ENCODE data around the gene USP40. TPM values are rescaled to one million over a fixed set of nuclear protein-coding genes. Genes with fewer than 3 reads are reported as not detected.
"Not testable (repeated sequence)": the region's sequence is repeated elsewhere in the genome, so short reads cannot be mapped to it uniquely, and the experiment has no call there.

USP40 gene, protein sequence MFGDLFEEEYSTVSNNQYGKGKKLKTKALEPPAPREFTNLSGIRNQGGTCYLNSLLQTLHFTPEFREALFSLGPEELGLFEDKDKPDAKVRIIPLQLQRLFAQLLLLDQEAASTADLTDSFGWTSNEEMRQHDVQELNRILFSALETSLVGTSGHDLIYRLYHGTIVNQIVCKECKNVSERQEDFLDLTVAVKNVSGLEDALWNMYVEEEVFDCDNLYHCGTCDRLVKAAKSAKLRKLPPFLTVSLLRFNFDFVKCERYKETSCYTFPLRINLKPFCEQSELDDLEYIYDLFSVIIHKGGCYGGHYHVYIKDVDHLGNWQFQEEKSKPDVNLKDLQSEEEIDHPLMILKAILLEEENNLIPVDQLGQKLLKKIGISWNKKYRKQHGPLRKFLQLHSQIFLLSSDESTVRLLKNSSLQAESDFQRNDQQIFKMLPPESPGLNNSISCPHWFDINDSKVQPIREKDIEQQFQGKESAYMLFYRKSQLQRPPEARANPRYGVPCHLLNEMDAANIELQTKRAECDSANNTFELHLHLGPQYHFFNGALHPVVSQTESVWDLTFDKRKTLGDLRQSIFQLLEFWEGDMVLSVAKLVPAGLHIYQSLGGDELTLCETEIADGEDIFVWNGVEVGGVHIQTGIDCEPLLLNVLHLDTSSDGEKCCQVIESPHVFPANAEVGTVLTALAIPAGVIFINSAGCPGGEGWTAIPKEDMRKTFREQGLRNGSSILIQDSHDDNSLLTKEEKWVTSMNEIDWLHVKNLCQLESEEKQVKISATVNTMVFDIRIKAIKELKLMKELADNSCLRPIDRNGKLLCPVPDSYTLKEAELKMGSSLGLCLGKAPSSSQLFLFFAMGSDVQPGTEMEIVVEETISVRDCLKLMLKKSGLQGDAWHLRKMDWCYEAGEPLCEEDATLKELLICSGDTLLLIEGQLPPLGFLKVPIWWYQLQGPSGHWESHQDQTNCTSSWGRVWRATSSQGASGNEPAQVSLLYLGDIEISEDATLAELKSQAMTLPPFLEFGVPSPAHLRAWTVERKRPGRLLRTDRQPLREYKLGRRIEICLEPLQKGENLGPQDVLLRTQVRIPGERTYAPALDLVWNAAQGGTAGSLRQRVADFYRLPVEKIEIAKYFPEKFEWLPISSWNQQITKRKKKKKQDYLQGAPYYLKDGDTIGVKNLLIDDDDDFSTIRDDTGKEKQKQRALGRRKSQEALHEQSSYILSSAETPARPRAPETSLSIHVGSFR
- total RNA-seq, result 10 to 100 TPM; 11.5 to 13.9 TPM

DNA sequence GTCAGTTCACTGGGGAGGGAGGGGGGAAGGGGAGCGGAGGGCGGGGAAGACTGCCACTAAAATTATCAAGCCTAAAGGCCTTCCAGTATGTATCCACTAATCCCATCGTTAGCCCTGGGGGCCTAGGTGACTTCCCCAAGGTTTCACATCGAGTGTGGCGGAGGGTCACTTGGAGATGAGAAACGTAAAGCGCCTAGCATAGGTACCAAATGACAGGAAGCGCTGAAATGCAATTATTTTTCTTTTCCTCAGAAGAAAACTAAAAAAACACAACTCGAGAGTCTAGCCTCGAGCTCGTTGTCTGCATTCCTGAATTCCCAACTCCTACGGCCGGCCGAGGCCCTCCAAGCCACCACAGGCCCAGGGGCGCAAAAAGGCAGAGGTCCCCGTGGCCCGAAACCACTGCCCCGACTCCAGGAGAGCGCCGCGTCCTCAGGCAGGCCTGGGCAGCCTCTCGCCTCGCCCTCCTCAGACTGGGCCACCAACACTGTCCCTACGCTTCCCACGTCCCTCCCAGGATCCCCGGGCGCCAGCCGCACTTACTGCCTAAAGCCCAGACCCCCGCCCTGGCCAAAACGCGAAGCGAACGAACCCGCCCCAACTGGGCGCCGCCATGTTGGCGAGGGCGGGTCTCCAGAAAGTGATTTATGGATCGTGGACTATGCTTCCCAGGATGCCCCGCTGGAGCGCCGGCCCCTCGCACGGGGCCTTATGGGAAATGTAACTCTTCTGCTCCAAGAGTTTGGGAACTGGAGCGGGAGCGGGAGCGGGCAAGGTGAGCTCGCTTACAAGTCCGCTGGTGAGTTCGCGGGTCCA lies at the start of gene USP40:
Gene USP40, minus strand, starts transcription at position 642 of the 816 bp plus-strand sequence. CDS start 1,228 bp downstream, outside the sequence.
- H3K36me3 Mint-ChIP-seq, result peaks cover 5% of the 10 kb centered on the region
- peaks cover 9% of the 10 kb centered on the region for H3K4me1 Mint-ChIP-seq
- no peaks in the 10 kb centered on the region for H3K9me3 Mint-ChIP-seq
- ATAC-seq (ENCODE audit: low read depth) (peak; percentile 84), DNase-seq (peak; percentile 70)
- peak within 1 kb of the TSS; percentile 97 for H3K4me3 Mint-ChIP-seq
- H3K27ac Mint-ChIP-seq, result peak within 1 kb of the TSS; percentile 97
- peaks cover 13% of the 10 kb centered on the region for H3K27me3 Mint-ChIP-seq
- POLR2A ChIA-PET, result interaction anchor here (0.7 to 1.1 kb wide), 4 partner anchors 9 to 1016 kb away, joined by 3 to 7 read pairs (median 3); partner anchors contain the start of genes EIF4E2 and TIGD1

DNA sequence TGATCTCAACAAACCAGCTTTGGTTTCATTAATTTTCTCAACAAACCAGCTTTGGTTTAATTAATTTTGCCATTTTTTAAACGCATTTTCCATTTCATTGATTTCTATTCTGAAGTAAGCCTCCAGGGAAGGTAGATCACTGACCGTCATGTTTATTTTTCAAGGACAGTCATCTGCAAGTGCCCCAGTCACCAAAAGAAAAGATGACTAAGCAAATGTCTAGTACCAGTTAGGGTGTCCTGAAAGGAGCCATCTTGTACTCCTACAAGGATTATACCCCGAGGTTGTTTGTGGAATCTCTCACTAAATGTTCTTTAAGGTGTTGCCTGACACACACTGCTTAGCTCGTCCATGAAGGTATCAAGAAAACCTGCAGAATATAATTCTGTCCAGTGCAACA lies 44.7 kb upstream of the USP40 start:
- peaks cover 3% of the 10 kb centered on the region for H3K36me3 Mint-ChIP-seq
- peaks cover 10% of the 10 kb centered on the region for H3K9me3 Mint-ChIP-seq
- DNase-seq (no peak), ATAC-seq (ENCODE audit: low read depth) (no peak)
- POLR2A ChIA-PET, result no interaction called here
- H3K4me3 Mint-ChIP-seq, result no peak overlapping the region
- H3K4me1 Mint-ChIP-seq, result no peaks in the 10 kb centered on the region
- H3K27me3 Mint-ChIP-seq, result peaks cover 19% of the 10 kb centered on the region
- no peak overlapping the region for H3K27ac Mint-ChIP-seq

DNA sequence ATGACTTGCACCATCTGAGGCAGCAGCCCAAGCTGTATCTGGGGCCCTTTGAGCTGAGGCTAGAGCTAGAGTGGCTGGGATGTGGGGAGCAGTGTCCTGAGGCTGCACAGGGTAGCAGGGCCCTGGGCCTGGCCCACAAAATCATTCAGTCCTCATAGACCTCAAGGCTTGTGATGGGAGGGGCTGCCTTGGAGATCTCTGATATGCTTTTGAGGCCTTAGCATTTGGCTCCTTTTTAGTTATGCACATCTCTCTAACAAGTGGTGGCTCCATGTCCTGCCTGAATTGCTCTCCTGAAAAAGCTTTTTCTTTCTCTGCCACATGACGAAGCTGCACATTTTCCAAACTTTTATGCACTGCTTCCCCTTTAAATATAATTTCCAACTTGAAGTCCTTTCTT lies 39.1 kb upstream of the USP40 start:
- POLR2A ChIA-PET, result no interaction called here
- no peaks in the 10 kb centered on the region for H3K36me3 Mint-ChIP-seq
- H3K9me3 Mint-ChIP-seq, result peaks cover 7% of the 10 kb centered on the region
- H3K4me3 Mint-ChIP-seq, result no peak overlapping the region
- peaks cover 9% of the 10 kb centered on the region for H3K27me3 Mint-ChIP-seq
- ATAC-seq (ENCODE audit: low read depth), result no peak
- no peak overlapping the region for H3K27ac Mint-ChIP-seq
- no peaks in the 10 kb centered on the region for H3K4me1 Mint-ChIP-seq
- no peak for DNase-seq

DNA sequence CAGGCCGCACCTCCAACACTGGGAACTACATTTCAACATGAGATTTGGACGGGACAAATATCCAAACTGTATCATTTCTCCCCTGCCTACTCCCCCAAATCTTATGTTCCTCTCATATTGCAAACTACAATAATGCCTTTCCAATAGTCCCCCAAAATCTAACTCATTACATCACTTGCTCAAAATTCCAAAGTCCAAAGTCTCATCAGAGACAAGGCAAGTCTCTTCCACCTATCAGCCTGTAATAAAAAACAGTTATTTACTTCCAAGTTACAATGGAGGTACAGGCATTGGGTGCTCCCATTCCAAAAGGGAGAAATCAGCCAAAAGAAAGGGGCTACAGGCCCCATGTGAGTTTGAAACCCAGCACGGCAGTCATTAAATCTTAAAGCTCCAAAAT lies 38.2 kb upstream of the USP40 start:
- Mint-ChIP-seq H3K9me3 (peaks cover 5% of the 10 kb centered on the region), H3K4me3 (no peak overlapping the region), H3K27ac (no peak overlapping the region), H3K27me3 (peaks cover 11% of the 10 kb centered on the region), H3K36me3 (no peaks in the 10 kb centered on the region), H3K4me1 (no peaks in the 10 kb centered on the region)
- ATAC-seq (ENCODE audit: low read depth) (no peak), DNase-seq (no peak)
- POLR2A ChIA-PET, result no interaction called here

DNA sequence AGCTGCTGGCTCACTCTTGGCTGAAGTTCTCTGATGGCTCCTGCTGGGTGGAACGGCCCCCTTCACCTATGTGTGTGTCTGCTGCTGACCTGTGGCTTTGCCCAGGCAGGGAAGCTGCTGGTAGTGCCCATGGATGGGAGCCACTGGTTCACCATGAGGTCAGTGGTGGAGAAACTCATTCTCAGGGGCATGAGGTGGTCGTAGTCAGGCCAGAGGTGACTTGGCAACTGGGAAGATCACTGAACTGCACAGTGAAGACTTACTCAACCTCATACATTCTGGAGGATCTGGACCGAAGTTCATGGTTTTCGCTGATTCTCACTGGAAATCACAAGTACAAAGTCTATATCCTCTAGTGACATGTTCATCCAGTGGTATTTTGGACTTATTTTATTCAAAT lies 36.9 kb upstream of the USP40 start:
- Mint-ChIP-seq H3K27ac (no peak overlapping the region), H3K36me3 (no peaks in the 10 kb centered on the region), H3K4me1 (no peaks in the 10 kb centered on the region), H3K4me3 (no peak overlapping the region), H3K27me3 (peaks cover 11% of the 10 kb centered on the region), H3K9me3 (peaks cover 5% of the 10 kb centered on the region)
- DNase-seq, result no peak
- POLR2A ChIA-PET, result no interaction called here
- ATAC-seq (ENCODE audit: low read depth), result no peak

DNA sequence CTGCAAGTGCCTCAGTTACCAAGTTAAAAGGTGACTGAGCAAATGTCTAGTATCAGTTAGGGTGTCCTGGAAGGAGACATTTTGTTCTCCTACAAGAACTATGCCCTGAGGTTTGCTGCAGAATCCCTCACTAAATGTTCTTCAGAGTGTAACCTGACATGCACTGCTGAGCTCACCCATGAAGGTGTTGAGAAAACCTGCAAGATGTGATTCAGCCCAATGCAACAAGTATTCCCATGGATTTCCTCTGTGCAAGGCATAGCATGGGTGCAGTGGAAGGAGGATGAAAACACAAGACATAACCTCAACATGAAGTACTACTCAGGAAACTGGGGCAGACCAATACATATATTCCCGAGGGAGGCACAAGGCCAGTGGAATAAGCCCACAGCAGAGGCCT lies 35.5 kb upstream of the USP40 start:
- Mint-ChIP-seq H3K9me3 (peaks cover 5% of the 10 kb centered on the region), H3K27me3 (peaks cover 11% of the 10 kb centered on the region), H3K4me3 (no peak overlapping the region), H3K27ac (no peak overlapping the region), H3K36me3 (no peaks in the 10 kb centered on the region), H3K4me1 (no peaks in the 10 kb centered on the region)
- ATAC-seq (ENCODE audit: low read depth), result no peak
- DNase-seq, result no peak
- POLR2A ChIA-PET, result no interaction called here

DNA sequence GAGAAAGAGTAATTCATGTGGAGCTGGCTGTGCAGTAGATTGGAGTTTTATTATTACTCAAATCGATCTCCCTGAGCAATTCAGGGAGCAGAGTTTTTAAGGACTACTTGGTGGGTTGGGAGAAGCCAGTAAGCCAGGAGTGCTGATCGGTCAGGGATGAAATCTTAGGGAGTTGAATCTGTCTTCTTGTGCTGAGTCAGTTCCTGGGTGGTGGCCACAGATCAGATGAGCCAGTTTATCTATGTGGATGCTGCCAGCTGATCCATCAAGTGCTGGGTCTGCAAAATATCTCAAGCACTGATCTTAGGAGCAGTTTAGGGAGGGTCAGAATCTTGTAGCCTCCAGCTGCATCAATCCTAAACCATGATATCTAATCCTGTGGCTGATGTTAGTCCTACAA lies 33.8 kb upstream of the USP40 start:
- peaks cover 14% of the 10 kb centered on the region for H3K27me3 Mint-ChIP-seq
- H3K4me1 Mint-ChIP-seq, result no peaks in the 10 kb centered on the region
- DNase-seq, result no peak
- ATAC-seq (ENCODE audit: low read depth), result no peak
- H3K9me3 Mint-ChIP-seq, result peaks cover 5% of the 10 kb centered on the region
- POLR2A ChIA-PET, result no interaction called here
- no peak overlapping the region for H3K4me3 Mint-ChIP-seq
- H3K27ac Mint-ChIP-seq, result no peak overlapping the region
- H3K36me3 Mint-ChIP-seq, result no peaks in the 10 kb centered on the region

DNA sequence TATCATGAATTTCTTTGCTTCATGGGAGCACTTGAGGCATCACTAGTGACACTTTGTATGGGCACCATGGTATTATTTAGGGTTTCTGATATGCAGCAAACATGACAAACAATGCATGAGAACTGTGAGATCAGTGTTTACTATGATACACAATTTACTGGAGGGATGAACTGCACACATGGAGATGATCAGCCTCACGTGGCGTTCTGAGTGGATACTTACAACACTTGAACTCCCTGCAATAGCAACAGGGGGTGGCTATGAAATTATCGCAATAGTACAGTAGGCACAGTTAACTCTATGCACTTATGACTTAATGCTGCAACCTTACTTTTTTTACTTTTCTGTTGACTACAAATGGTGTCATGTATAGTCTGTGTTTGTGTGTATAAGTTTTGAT lies 32.4 kb upstream of the USP40 start:
- Mint-ChIP-seq H3K4me1 (no peaks in the 10 kb centered on the region), H3K4me3 (no peak overlapping the region)
- POLR2A ChIA-PET, result no interaction called here

DNA sequence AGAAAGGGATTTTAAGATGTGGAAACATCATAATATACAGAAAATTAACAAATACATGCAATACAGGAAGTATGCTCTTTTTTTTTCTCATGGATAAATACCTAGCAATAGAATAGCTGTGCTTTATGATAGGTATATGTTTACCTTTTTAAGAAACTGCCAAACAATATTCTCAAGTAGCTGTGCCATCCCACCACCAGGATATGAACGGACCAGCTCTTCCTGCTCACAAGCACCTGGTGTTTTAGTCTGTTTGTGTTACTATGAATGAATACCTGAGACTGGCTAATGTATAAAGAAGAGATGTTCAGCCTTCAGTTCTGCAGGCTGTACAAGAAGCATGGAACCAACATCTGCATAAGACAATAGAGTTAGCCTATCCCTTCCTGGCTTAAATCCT lies 30.9 kb upstream of the USP40 start:
- Mint-ChIP-seq H3K9me3 (peaks cover 2% of the 10 kb centered on the region), H3K27ac (no peak overlapping the region), H3K4me1 (peaks cover 2% of the 10 kb centered on the region), H3K36me3 (no peaks in the 10 kb centered on the region), H3K4me3 (no peak overlapping the region), H3K27me3 (peaks cover 10% of the 10 kb centered on the region)
- ATAC-seq (ENCODE audit: low read depth) (no peak), DNase-seq (no peak)
- POLR2A ChIA-PET, result no interaction called here

More for the DNA sequence above, 32.4 kb upstream of the USP40 start:
- DNase-seq, result no peak
- peaks cover 14% of the 10 kb centered on the region for H3K27me3 Mint-ChIP-seq
- no peaks in the 10 kb centered on the region for H3K36me3 Mint-ChIP-seq
- no peak overlapping the region for H3K27ac Mint-ChIP-seq
- no peak for ATAC-seq (ENCODE audit: low read depth)
- peaks cover 5% of the 10 kb centered on the region for H3K9me3 Mint-ChIP-seq

DNA sequence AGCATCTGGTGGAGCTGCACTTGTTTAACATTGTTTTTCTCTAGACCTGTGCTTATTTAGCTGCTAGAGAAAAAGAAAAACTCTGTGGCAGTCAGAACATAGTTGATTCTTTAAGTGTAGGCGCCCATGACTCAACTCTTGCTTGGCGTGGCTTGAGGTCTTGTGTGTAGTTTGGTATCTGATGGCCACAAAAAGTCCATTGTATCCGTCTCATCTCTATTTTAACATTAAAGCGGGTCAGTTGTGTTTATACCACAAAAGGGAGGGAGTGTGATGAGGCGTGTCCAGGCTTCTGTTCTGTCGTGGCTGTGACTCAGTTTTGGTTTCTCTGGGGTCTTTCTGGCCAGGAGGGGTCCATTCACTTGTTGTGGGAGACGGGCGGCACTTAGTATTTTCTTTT lies 26.6 kb upstream of the USP40 start:
- no peaks in the 10 kb centered on the region for H3K9me3 Mint-ChIP-seq
- H3K36me3 Mint-ChIP-seq, result no peaks in the 10 kb centered on the region
- no peak overlapping the region for H3K27ac Mint-ChIP-seq
- H3K27me3 Mint-ChIP-seq, result peaks cover 12% of the 10 kb centered on the region
- H3K4me3 Mint-ChIP-seq, result no peak overlapping the region
- DNase-seq, result no peak
- no peak for ATAC-seq (ENCODE audit: low read depth)
- POLR2A ChIA-PET, result no interaction called here
- peaks cover 2% of the 10 kb centered on the region for H3K4me1 Mint-ChIP-seq

DNA sequence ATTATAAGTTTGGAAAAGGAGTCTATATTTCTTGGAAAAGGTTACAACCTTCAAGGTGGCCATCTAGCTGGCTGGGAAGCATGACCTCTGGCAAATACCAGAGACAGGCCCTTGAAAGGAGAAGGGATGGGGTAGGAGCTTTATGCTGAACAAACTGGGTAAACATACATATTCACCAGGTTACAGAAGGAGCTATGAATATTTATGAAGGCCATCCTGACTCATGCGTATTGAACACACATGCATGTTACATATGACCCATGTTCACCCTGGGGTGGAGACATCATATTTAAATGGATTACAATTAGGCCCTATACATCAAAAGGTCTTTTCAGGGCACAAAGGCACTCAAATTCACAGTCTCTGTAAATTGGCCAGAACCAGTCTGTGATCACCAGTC lies 26.1 kb upstream of the USP40 start:
- POLR2A ChIA-PET; DNase-seq; H3K9me3 Mint-ChIP-seq; ATAC-seq (ENCODE audit: low read depth); H3K36me3 Mint-ChIP-seq; H3K27ac Mint-ChIP-seq; H3K4me3 Mint-ChIP-seq; H3K4me1 Mint-ChIP-seq: not testable (repeated sequence)
- H3K27me3 Mint-ChIP-seq, result peaks cover 13% of the 10 kb centered on the region

DNA sequence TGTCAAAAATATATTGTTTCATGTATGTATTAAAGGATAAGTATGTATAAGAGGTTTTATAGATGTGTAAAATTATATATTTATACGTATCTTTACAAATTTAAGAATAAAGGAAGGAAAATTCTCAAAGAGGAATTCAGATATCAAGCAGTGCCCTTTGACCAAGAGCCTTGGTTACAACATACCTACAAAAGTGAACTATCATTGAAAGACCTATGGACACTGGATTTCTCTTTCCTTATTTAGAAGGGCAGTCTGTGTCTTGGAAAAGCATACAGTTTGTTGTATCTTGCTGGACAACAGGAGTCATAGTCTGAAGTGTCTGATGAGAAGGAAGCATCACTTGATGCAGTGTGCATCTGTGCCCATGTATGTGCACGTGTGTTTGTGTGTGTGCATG lies 21.8 kb upstream of the USP40 start:
- Mint-ChIP-seq H3K27ac (no peak overlapping the region), H3K27me3 (peaks cover 21% of the 10 kb centered on the region), H3K9me3 (peaks cover 2% of the 10 kb centered on the region), H3K4me3 (no peak overlapping the region), H3K36me3 (no peaks in the 10 kb centered on the region), H3K4me1 (peaks cover 5% of the 10 kb centered on the region)
- POLR2A ChIA-PET, result no interaction called here
- no peak for ATAC-seq (ENCODE audit: low read depth)
- no peak for DNase-seq

DNA sequence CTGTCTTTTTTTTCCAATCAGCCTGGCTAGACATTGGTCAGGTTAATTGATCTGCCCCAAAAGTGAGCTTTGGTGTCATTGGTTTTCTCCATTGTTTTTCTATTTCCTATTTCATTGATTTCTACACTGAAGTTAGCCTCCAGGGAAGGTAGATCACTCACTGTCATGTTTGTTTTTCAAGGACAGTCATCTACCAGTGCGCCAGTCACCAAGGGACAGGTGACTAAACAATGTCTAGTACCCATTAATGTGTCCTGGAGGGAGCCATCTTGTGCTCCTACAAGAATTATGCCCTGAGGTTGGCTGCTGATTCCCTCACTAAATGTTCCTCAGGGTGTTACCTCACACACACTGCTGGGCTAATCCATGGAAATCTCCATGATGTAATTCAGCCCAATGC lies 17.6 kb upstream of the USP40 start:
- Mint-ChIP-seq H3K4me3 (no peak overlapping the region), H3K27ac (no peak overlapping the region), H3K9me3 (peaks cover 2% of the 10 kb centered on the region), H3K27me3 (peaks cover 19% of the 10 kb centered on the region), H3K4me1 (peaks cover 3% of the 10 kb centered on the region), H3K36me3 (no peaks in the 10 kb centered on the region)
- POLR2A ChIA-PET, result no interaction called here
- DNase-seq (no peak), ATAC-seq (ENCODE audit: low read depth) (no peak)
